A549 (cell line): ENCODE measurements around the gene PODXL2. TPM values are rescaled to one million over a fixed set of nuclear protein-coding genes. Genes with fewer than 3 reads are reported as not detected.

Experiments used
- ATAC-seq, 2 experiments: fragments of 200-7000 bp in 1 of 2; fragments of >200 bp in 1 of 2; cut with Nextera tagmentation in 1 of 2; cut with Tn5 transposase in 1 of 2; 3 replicates each; pipeline versions ENCODE4 v1.8.0 to v1.9.1; 2018 to 2020; ENCODE audit warnings: mild to moderate bottlenecking in 1 of 2, moderate library complexity in 1 of 2
- CTCF ChIA-PET: fragments of 300-600 bp; sonication (Branson Sonifier 250); formaldehyde crosslinking; extraction: SDS; loops from one replicate; lab custom pipeline; 2021; ENCODE audit warnings: antibody characterized with exemption, inconsistent platforms; lab: Yijun Ruan, JAX
- POLR2A ChIA-PET: fragments of 350-600 bp; formaldehyde crosslinking; extraction: SDS; loops from one replicate; lab custom pipeline; 2021; ENCODE audit warnings: antibody characterized with exemption, inconsistent platforms; lab: Yijun Ruan, JAX
- DNase-seq, 2 experiments: peaks; one replicate each; pipeline versions ENCODE4 v3.0.0 to v3.0.0-alpha.2; 2011 to 2016; ENCODE audit warnings: low read depth in 1 of 2, low spot score in 1 of 2
- FAIRE-seq: peaks from 2 replicates; lab custom pipeline; 2011; peaks lifted over from hg19 to GRCh38; lab: Jason Lieb, UNC
- H3K27ac ChIP-seq, 2 experiments: fragments of >200 bp; sonication (Bioruptor Twin); formaldehyde crosslinking; 3 replicates each; pipeline ENCODE4 v1.5.1; 2016 to 2017
- H3K4me1 ChIP-seq: fragments of >200 bp; sonication (Bioruptor Twin); formaldehyde crosslinking; 3 replicates; pipeline ENCODE4 v1.6.1; 2016
- H3K4me2 ChIP-seq: fragments of >200 bp; sonication (Bioruptor Twin); formaldehyde crosslinking; 3 replicates; pipeline ENCODE4 v1.6.1; 2016
- H3K4me3 ChIP-seq: fragments of >200 bp; sonication (Bioruptor Twin); formaldehyde crosslinking; 3 replicates; pipeline ENCODE4 v1.5.1; 2016
- H3K9me3 ChIP-seq: fragments of >200 bp; sonication (Bioruptor Twin); formaldehyde crosslinking; 3 replicates; pipeline ENCODE4 v1.6.1; 2016
- ATOH8 ChIP-seq: fragments of 250-450 bp; sonication (Bioruptor Pico); IDR thresholded peaks from 2 replicates; pipeline ENCODE4 v1.5.0; 2020; ENCODE audit warnings: low read depth, mild to moderate bottlenecking, moderate library complexity
- BCL3 ChIP-seq: fragments of >200 bp; sonication (Bioruptor Twin); formaldehyde crosslinking; IDR thresholded peaks from 3 replicates; pipeline ENCODE4 v1.6.1; 2016
- CBX2 ChIP-seq: fragments of 200-600 bp; sonication (generic); IDR thresholded peaks from 2 replicates; pipeline ENCODE4 v1.6.1; 2016; ENCODE audit warnings: low read depth, mild to moderate bottlenecking, borderline replicate concordance
- CEBPB ChIP-seq, 2 experiments: fragments of >200 bp in 1 of 2; sonication (Bioruptor Twin) in 1 of 2; formaldehyde crosslinking in 1 of 2; IDR thresholded peaks; 2 replicates each; pipeline ENCODE4 v1.6.1; 2012 to 2016
- CHD2 ChIP-seq: fragments of 150-350 bp; IDR thresholded peaks from 2 replicates; pipeline ENCODE4 v1.6.1; 2014; ENCODE audit warnings: low read length; ENCODE audit not compliant: partially characterized antibody
- EHF ChIP-seq: fragments of 250-450 bp; sonication (Bioruptor Pico); IDR thresholded peaks from 2 replicates; pipeline ENCODE4 v1.5.0; 2020; ENCODE audit warnings: mild to moderate bottlenecking
- EHMT2 ChIP-seq: fragments of 200-600 bp; sonication (generic); IDR thresholded peaks from 2 replicates; pipeline ENCODE4 v1.6.1; 2016; ENCODE audit warnings: antibody characterized with exemption, low read depth, mild to moderate bottlenecking, moderate library complexity
- FOXS1 ChIP-seq: fragments of 250-450 bp; sonication (Bioruptor Pico); IDR thresholded peaks from 2 replicates; pipeline ENCODE4 v1.5.0; 2020; ENCODE audit warnings: mild to moderate bottlenecking, moderate library complexity
- HOXA7 ChIP-seq: fragments of 250-450 bp; sonication (Bioruptor Pico); IDR thresholded peaks from 2 replicates; pipeline ENCODE4 v1.5.0; 2020; ENCODE audit warnings: mild to moderate bottlenecking, moderate library complexity
- KDM1A ChIP-seq: fragments of 200-600 bp; sonication (generic); IDR thresholded peaks from 2 replicates; pipeline ENCODE4 v1.6.1; 2016; ENCODE audit warnings: low read depth, mild to moderate bottlenecking
- KDM5A ChIP-seq: fragments of 200-600 bp; sonication (generic); IDR thresholded peaks from 2 replicates; pipeline ENCODE4 v1.6.1; 2016; ENCODE audit warnings: antibody characterized with exemption, mild to moderate bottlenecking
- MAFK ChIP-seq: fragments of 450-650 bp; IDR thresholded peaks from 2 replicates; pipeline ENCODE4 v1.6.1; 2014; ENCODE audit not compliant: partially characterized antibody
- MAX ChIP-seq: IDR thresholded peaks from 2 replicates; pipeline ENCODE4 v1.6.1; 2012
- PHF8 ChIP-seq: fragments of 200-600 bp; sonication (generic); IDR thresholded peaks from 2 replicates; pipeline ENCODE4 v1.6.1; 2016; ENCODE audit warnings: low read depth, mild to moderate bottlenecking, antibody characterized with exemption, moderate library complexity, borderline replicate concordance
- RCOR1 ChIP-seq: fragments of 150-350 bp; IDR thresholded peaks from 2 replicates; pipeline ENCODE4 v1.6.1; 2014; ENCODE audit warnings: antibody characterized with exemption, low read length, low read depth
- RFX5 ChIP-seq: fragments of 450-650 bp; IDR thresholded peaks from 2 replicates; pipeline ENCODE4 v1.7.1; 2014; ENCODE audit warnings: antibody characterized with exemption, mild to moderate bottlenecking, moderate library complexity
- RNF2 ChIP-seq: fragments of 200-600 bp; sonication (generic); IDR thresholded peaks from 2 replicates; pipeline ENCODE4 v1.6.1; 2016; ENCODE audit warnings: low read depth, mild to moderate bottlenecking, antibody characterized with exemption, moderate library complexity, borderline replicate concordance
- SREBF2 ChIP-seq: fragments of 450-650 bp; IDR thresholded peaks from 2 replicates; pipeline ENCODE4 v1.6.1; 2014; ENCODE audit warnings: mild to moderate bottlenecking, moderate library complexity
- WGBS: methylation state at CpG from one replicate; pipeline ENCODE4 v1.1.6; 2017; ENCODE audit errors: missing lambda C conversion rate; 5-methylcytosine and 5-hydroxymethylcytosine counted together
- polyA plus RNA-seq, 4 experiments: library from polyadenylated mRNA; depleted of rRNA in 3 of 4; stranded (reverse); fragments of >200 nt; fragmentation: RNase III in 1 of 4; extraction: RNeasy Plus Mini Kit Qiagen cat#74134 plus additional on column Dnase treatment in 1 of 4; gene quantifications; 2 replicates in 3 of 4; 3 replicates in 1 of 4; pipeline ENCODE4 v1.2.3, GENCODE V29; 2011 to 2017
- TF ChIP-seq, protein P1 (sequence below): fragments of 200-600 bp; sonication (generic); IDR thresholded peaks from 2 replicates; pipeline ENCODE4 v1.6.1; 2016; ENCODE audit warnings: antibody characterized with exemption, mild to moderate bottlenecking, moderate library complexity
- TF ChIP-seq, protein P2 (sequence below): fragments of 250-450 bp; sonication (Bioruptor Pico); IDR thresholded peaks from 2 replicates; pipeline ENCODE4 v1.5.0; 2021; ENCODE audit warnings: mild to moderate bottlenecking, moderate library complexity, borderline replicate concordance
- TF ChIP-seq, protein P3 (sequence below): IDR thresholded peaks from 2 replicates; pipeline ENCODE4 v1.6.1; 2012; ENCODE audit warnings: low read depth, borderline replicate concordance

Gene PODXL2
- polyA plus RNA-seq, 2 of the 4 experiments (the other 2 are of a cell fraction) = 4.2 to 5.5 TPM

DNA sequence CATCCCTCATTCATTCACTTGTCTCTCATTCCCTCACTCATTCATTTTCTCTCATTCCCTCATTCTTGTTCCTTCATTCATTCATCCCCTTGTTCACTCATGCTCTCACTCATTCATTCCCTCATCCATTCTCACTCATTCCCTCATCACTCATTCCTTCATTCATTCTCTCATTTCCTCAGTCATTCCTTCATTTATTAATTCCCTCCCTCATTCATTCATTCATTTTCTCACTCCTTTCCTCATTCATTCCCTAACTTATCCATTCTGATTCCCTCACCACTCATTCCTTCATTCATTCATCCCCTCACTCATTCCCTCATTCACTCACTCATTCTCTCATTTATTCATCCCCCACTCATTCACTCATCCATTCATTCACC lies 57.5 kb downstream of the PODXL2 start:
- POLR2A ChIA-PET = no interaction called here
- CTCF ChIA-PET = no interaction called here
- Histone ChIP-seq H3K4me1 (peaks cover 21% of the 10 kb centered on the region), H3K27ac (no peak overlapping the region), H3K4me2 (no peak overlapping the region), H3K9me3 (no peaks in the 10 kb centered on the region), H3K4me3 (no peak overlapping the region)
- no peak for DNase-seq
- FAIRE-seq = no peak
- TF ChIP-seq MAFK = no peak
- no peak for TF ChIP-seq CHD2
- no peak for TF ChIP-seq EHMT2
- no peak for TF ChIP-seq MAX
- no peak for TF ChIP-seq KDM1A
- no peak for TF ChIP-seq FOXS1
- no peak for TF ChIP-seq BCL3
- ATAC-seq = no peak

- DNase-seq (no peak), ATAC-seq (no peak), FAIRE-seq (no peak)
- WGBS = 93% methylated on average over 2 of the region's 2 CpGs
- no peak overlapping the region for H3K27ac ChIP-seq
- ChIA-PET POLR2A (no interaction called here), CTCF (no interaction called here)
- H3K4me2 ChIP-seq = no peak overlapping the region
- H3K4me3 ChIP-seq = no peak overlapping the region
- TF ChIP-seq CBX2 (no peak), RCOR1 (no peak), KDM5A (no peak)
- TF ChIP-seq, protein P1, sequence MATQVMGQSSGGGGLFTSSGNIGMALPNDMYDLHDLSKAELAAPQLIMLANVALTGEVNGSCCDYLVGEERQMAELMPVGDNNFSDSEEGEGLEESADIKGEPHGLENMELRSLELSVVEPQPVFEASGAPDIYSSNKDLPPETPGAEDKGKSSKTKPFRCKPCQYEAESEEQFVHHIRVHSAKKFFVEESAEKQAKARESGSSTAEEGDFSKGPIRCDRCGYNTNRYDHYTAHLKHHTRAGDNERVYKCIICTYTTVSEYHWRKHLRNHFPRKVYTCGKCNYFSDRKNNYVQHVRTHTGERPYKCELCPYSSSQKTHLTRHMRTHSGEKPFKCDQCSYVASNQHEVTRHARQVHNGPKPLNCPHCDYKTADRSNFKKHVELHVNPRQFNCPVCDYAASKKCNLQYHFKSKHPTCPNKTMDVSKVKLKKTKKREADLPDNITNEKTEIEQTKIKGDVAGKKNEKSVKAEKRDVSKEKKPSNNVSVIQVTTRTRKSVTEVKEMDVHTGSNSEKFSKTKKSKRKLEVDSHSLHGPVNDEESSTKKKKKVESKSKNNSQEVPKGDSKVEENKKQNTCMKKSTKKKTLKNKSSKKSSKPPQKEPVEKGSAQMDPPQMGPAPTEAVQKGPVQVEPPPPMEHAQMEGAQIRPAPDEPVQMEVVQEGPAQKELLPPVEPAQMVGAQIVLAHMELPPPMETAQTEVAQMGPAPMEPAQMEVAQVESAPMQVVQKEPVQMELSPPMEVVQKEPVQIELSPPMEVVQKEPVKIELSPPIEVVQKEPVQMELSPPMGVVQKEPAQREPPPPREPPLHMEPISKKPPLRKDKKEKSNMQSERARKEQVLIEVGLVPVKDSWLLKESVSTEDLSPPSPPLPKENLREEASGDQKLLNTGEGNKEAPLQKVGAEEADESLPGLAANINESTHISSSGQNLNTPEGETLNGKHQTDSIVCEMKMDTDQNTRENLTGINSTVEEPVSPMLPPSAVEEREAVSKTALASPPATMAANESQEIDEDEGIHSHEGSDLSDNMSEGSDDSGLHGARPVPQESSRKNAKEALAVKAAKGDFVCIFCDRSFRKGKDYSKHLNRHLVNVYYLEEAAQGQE = no peak
- no peaks in the 10 kb centered on the region for H3K9me3 ChIP-seq
- peaks cover 29% of the 10 kb centered on the region for H3K4me1 ChIP-seq
Observed at GRCh38 chr3:127687228-127687737, 58.3 kb downstream of the PODXL2 start.

- WGBS = 67% methylated on average over 1 of the region's 2 CpGs
- H3K27ac ChIP-seq = no peak overlapping the region; a peak in 1 of 6 replicates
- FAIRE-seq = no peak
- CTCF ChIA-PET = interaction anchor here (12.9 kb wide), 1 partner anchor 270 kb away, joined by 111 read pairs; no protein-coding TSS in a partner anchor
- peaks cover 29% of the 10 kb centered on the region for H3K4me1 ChIP-seq
- POLR2A ChIA-PET = no interaction called here
- no peaks in the 10 kb centered on the region for H3K9me3 ChIP-seq
- no peak for ATAC-seq
- no peak overlapping the region for H3K4me2 ChIP-seq
- H3K4me3 ChIP-seq = no peak overlapping the region
- no peak for DNase-seq
- TF ChIP-seq, protein P1 = no peak
- TF ChIP-seq, protein P2, sequence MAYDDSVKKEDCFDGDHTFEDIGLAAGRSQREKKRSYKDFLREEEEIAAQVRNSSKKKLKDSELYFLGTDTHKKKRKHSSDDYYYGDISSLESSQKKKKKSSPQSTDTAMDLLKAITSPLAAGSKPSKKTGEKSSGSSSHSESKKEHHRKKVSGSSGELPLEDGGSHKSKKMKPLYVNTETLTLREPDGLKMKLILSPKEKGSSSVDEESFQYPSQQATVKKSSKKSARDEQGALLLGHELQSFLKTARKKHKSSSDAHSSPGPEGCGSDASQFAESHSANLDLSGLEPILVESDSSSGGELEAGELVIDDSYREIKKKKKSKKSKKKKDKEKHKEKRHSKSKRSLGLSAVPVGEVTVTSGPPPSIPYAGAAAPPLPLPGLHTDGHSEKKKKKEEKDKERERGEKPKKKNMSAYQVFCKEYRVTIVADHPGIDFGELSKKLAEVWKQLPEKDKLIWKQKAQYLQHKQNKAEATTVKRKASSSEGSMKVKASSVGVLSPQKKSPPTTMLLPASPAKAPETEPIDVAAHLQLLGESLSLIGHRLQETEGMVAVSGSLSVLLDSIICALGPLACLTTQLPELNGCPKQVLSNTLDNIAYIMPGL = no peak
- TF ChIP-seq, protein P3, sequence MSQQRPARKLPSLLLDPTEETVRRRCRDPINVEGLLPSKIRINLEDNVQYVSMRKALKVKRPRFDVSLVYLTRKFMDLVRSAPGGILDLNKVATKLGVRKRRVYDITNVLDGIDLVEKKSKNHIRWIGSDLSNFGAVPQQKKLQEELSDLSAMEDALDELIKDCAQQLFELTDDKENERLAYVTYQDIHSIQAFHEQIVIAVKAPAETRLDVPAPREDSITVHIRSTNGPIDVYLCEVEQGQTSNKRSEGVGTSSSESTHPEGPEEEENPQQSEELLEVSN = no peak
- no peak for TF ChIP-seq PHF8
- TF ChIP-seq RFX5 = no peak
- no peak for TF ChIP-seq ATOH8 (CRISPR knock-in tag)
- no peak for TF ChIP-seq CEBPB (IDR thresholded peaks at IDR 0.05)
- TF ChIP-seq SREBF2 = no peak
- TF ChIP-seq HOXA7 (CRISPR knock-in tag) = no peak
- TF ChIP-seq RNF2 = no peak
- no peak for TF ChIP-seq EHF (CRISPR knock-in tag)
- no peak for TF ChIP-seq CHD2
- no peak for TF ChIP-seq EHMT2
Observed at GRCh38 chr3:127688022-127688415, 59.0 kb downstream of the PODXL2 start.
